ENCODE measurements around the gene TMCO6.

DNA sequence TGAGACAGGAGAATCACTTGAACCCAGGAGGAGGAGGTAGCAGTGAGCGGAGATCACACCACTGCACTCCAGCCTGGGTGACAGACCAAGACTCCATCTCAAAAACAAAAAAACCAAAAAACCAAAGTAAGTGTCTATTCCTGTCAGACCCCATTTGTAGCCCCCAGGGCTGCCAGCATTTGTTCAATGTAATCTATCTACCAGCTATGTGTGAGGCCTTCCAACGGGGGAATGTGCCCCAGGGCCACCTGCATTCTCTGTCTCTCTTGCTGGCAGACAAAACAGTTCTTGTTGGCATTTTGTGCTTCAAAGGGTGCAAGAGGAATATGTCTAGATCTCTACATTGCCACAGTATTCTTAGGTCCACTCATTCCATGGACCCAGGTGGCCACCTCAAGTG is 40.4 kb upstream of the TMCO6 start:
- TF ChIP-seq, protein P1, sequence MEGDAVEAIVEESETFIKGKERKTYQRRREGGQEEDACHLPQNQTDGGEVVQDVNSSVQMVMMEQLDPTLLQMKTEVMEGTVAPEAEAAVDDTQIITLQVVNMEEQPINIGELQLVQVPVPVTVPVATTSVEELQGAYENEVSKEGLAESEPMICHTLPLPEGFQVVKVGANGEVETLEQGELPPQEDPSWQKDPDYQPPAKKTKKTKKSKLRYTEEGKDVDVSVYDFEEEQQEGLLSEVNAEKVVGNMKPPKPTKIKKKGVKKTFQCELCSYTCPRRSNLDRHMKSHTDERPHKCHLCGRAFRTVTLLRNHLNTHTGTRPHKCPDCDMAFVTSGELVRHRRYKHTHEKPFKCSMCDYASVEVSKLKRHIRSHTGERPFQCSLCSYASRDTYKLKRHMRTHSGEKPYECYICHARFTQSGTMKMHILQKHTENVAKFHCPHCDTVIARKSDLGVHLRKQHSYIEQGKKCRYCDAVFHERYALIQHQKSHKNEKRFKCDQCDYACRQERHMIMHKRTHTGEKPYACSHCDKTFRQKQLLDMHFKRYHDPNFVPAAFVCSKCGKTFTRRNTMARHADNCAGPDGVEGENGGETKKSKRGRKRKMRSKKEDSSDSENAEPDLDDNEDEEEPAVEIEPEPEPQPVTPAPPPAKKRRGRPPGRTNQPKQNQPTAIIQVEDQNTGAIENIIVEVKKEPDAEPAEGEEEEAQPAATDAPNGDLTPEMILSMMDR (IDR thresholded peaks at IDR 0.05; ENCODE audit: insufficient read depth, low read length, poor library complexity, severe bottlenecking): no peak
- no peak for TF ChIP-seq EZH2phosphoT487 (conservative IDR thresholded peaks at IDR 0.05; ENCODE audit: low read length)
